Inflammatory macrophage treated with lipopolysaccharide for 1 hour (primary cell): ENCODE measurements around the gene SH3RF3.
A peak's percentile ranks its signal among the peaks of the same experiment; 100 is the strongest.

Source experiments
- DNase-seq, 2 donors: peaks; one replicate each; pipeline ENCODE4 v3.0.0-alpha.2; 2020 to 2022

Gene SH3RF3

GRCh38 chr2:109423556-109424359 lies 294.8 kb downstream of the SH3RF3 start:
- DNase-seq, result no peak

- DNase-seq, result no peak
These were observed 296.4 kb downstream of the SH3RF3 start for GRCh38 chr2:109425411-109425810.

DNA sequence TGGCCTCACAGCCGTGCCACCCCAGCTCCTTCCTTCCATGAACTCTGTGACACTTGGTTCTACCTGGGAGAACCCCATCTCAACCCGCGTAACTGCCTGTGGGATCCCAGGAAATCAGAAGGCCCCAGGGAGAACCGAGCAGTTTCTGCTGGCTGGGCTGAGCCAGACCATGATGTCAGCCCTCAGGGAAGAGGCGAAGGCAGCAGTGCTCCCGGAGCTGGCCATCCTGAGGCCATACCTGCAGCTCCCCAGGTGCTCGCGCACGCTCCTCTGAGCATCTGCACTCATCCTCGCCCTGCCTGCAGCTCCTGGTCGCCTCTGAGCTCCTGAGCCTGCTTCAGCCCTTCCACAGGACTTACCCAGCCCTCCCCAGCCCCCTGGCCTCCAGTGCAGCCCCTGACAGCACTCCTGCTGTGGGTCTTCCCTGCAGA lies 298.7 kb downstream of the SH3RF3 start:
- DNase-seq, result no peak

GRCh38 chr2:109428281-109428680 lies 299.3 kb downstream of the SH3RF3 start:
- no peak for DNase-seq

DNA sequence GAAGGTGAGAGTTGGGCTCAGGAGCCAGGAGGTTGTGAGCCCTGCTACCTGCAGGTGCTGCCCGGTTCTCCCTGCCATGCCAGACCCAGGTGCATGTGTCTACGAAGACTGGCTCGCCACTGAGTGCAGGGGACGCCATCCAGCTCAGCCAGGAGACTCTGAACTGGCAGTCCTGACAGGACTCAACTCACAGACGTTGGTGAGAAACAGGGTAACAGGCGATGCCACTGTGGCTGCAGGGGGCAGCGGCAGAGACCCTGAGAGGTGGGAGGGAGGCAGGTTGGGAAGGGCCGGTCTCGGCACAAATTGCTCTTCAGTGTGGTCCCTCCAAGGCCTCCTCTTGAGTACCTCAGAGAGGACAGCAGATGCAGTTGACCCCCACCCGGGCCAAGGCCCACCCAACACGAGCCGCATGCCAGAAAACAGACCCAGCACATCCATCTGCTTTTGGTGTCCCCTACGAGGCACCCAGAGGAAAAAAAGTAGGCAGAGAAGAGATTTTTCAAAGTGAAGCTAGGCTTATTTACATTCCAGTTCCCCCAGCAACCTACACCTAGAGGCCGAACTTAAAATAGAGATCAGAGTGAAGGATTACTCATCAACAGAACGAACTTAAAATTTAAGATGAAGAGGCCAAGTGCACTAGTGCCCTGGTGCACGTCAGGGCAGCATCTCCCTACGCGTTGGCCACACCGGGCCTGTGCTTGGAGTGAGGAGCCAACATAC lies 300.0 kb downstream of the SH3RF3 start:
- no peak for DNase-seq

- no peak for DNase-seq
These were observed 300.7 kb downstream of the SH3RF3 start for GRCh38 chr2:109429567-109430328.

DNA sequence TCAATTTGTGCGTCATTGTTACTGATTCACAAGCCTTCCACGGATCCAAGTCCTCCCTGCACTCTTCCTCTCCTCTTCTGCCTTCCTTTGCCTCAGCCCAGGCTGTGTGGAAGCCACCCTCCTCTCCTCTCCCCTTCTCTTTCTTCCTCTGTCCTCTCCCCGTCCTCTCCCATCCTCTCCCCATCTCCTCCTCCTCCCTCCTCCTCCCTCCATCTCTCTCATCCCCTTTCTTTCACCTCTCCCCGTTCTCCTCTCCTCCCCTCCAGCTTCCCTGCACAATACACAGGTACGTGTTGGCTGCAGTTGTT lies 301.3 kb downstream of the SH3RF3 start:
- DNase-seq, result no peak

GRCh38 chr2:109432421-109432820 lies 303.4 kb downstream of the SH3RF3 start:
- no peak for DNase-seq

DNA sequence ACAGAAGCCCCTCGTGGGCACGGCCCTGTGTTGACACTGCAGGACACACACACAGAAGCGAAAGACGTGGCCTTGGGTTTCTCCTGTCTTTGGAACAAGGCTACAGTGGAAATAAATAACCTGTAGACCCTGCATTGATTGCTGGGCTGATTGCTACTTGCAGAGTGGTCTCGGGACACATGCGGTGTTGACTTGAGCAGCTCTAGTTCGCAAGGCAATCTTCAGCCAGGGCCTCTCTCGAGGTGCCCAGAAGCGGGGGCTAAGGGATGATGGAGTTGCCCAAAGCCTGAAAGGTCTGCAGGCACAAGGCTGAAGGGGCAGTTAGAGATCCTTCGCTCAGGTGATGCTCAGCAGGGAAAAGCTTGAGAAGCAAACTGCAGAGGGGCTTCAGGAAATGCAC lies 304.5 kb downstream of the SH3RF3 start:
- DNase-seq, result no peak

DNA sequence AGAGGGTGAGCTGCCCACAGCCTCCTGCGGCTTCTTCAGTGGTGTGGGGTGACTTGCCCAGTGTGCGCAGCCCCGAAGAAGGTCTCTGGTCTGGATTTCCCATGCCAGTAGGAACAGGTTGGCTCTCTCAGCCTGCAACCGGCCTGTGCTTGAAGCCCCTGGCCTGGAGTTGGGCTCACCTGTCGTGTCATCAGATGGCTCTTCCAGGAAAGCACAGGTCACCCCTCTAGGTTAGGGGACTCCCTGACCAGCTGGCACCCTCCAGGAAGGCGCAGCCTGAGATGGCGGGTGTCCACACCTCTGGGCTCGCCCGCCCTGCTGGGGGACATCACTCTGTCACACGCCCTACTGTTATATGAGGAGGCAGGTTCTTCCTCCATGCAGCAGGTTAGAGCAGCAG lies 304.9 kb downstream of the SH3RF3 start:
- no peak for DNase-seq

- DNase-seq, result no peak
These were observed 305.3 kb downstream of the SH3RF3 start for GRCh38 chr2:109434351-109434750.

DNA sequence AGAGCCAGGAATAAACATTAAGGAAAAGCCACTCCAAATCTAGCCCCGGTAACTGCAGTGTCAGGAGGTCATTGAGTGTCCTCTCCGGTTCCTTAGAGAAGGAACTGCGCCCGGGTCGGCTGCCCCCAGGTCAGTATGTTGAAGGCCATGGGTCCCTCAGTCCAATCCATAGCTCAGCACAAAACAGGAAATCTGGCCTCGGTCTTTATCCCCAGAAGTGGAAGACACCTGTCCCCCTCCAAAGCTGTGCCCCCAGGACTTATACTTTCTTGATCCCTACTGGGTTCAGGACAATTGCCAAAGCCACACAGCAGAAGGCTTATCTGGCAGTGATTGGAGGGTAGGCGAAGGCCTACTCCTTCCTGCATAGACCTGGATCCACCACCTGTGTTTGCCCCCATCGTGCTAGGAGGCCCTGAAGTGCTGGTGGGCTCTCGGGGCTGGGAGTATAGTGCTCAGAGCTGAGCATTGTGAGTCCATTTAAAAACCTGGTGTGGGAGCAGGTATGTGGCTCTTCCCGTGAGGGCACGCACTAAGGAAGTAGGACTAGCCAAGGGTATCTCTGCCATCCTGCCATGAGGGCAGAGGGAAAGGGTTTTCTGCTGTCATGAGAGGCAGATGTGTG lies 306.2 kb downstream of the SH3RF3 start:
- no peak for DNase-seq

GRCh38 chr2:109435901-109436598 lies 307.0 kb downstream of the SH3RF3 start:
- DNase-seq, result peak in 1 of 2 donors; percentile 19

DNA sequence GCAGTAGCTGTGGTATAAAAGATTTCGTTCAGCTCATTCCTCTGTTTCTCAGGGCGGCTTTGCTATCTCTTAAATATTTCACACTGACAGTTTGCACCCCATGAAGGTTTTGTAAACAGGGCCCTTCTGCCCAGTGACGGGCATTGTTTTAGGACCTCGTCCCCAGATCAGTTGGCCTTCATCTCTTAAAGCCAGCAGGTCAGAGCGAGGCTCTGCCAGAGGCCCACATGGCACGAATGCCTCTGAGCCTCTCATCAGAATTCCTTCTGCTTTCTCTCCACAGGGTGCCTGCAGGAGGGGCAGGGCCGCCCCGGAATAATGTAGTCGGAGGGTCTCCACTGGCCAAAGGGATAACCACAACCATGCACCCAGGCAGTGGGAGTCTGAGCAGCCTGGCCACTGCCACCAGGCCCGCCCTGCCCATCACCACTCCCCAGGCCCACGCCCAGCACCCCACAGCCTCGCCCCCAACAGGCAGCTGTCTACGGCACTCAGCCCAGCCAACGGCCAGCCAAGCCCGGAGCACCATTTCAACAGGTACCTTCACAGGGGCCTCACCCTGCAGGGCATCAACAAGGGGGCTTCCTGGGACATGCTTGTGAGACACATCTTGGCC lies 307.7 kb downstream of the SH3RF3 start:
- no peak for DNase-seq

DNA sequence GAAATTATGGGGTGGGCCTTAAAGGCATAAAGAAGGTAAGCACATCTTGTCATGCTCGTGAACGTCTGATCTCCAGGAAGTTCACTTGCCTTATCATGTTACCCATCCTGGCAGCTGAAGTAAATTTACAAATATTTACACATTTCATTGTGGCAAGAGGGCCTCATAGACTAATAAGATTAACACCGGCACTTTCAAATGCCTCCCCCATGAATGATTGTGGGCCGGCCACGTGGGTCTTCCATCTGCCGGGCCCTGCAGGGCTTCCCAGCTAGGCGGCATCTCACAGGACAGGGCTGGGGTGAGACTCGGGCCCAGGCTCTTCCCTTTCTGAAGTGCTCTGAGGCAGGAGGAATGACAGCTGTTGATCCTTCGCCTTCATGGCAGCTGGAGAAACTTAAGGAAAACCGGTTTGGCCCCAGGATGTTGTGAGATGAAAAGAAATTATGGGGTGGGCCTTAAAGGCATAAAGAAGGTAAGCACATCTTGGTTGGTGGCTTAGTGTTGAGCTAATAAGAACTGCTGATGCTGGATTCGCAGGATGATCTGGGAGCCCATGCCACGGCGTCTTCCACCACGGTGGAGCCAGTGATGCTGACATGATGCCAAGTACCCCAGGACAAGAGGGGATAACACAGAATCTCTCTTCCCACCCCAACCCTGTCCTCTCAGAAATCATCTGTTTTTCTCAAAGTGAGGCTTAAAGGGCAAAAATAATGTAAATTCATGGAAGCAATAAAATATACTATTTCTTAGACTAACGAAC lies 308.5 kb downstream of the SH3RF3 start:
- no peak for DNase-seq

GRCh38 chr2:109438146-109438545 lies 309.1 kb downstream of the SH3RF3 start:
- DNase-seq, result no peak

DNA sequence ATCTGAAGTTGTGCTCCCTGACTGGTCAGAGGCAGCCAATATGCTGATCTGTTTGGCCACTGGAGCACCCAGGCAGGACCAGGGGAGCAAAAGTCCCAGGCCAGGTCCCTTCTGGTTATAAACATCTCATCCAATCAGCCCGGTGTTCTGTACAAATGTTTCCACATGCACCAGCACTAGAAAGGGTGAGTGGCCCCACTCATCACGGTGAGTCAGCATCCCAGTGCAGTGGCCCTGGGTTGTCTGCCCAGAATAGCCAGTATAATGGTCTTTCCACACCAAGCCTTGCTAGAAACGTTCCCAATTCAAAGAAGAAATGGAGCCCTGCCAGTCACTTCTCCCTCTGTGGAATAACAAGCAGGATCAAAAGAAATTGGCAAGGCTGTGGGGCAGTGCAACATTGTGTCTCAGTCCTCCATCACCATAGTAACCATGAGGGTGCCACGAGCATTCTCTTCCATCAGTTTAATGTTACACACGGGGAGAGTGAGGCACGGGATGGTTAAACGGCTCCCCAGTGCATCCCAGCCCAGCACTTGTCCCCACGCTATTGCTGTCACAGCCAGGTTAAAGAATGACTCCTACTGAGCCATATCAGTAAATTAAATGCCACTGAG lies 309.9 kb downstream of the SH3RF3 start:
- DNase-seq, result peak; percentile 10 to 45

GRCh38 chr2:109439390-109439786 lies 310.4 kb downstream of the SH3RF3 start:
- no peak for DNase-seq

DNA sequence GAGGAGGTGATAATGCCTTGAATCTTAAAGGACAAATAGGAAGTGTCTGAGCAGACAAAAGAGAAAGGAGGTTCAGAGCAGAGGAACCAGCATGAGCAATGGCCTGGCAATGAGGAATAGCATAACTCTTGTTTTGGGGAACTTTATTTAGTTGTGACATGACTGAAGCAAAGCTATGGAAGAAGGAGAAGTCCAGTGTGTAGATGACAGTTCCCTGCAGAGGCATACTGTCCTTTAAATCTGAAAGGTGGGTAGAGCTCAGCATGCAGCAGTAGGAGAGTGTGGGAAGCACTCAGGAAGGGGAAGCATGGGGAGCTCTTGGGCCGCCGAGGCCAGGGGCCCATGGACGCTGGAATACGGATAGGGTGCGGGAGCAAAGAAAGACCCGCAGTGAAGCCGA lies 311.0 kb downstream of the SH3RF3 start:
- DNase-seq, result peak; percentile 69 to 85

DNA sequence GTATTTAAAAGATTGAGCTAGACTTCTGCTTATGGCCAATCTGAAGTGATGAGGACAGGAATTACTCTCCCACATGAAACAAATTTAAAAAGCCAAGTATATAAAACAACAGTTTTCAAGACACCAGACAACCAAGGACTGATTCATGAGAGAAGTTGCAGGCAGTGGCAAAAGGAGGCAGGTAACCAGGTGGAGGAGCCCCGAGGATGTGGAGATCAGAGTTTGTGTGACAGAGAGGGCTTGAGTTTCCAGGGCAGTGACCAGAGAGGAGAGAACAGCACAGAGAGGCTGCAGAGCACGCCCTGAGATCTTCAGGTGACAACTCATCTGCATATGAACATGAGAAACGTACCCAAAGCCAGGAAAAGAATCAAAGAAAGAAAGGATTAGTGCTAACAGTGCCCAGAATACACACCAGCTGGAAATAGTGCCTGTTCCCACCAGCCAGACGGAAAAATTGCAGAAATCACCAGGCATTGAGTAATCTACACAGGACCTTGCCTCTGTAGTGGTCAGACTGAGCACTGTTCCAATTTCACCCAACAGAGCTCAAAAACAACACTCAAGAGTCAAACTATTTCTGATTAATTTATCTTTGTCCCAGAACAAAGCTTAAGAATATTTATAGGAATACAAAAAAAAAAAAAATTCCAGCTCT lies 311.6 kb downstream of the SH3RF3 start:
- peak; percentile 17 to 18 for DNase-seq
